GM19395 (cell line): ENCODE measurements around the gene HYDIN.

ENCODE experiments used
- ATAC-seq: cut with Tn5 transposase; IDR thresholded peaks from one replicate; pipeline ENCODE4 v1.9.1; 2021; ENCODE audit warnings: mild to moderate bottlenecking, moderate library complexity; ENCODE audit not compliant: unreplicated experiment

The HYDIN gene

DNA sequence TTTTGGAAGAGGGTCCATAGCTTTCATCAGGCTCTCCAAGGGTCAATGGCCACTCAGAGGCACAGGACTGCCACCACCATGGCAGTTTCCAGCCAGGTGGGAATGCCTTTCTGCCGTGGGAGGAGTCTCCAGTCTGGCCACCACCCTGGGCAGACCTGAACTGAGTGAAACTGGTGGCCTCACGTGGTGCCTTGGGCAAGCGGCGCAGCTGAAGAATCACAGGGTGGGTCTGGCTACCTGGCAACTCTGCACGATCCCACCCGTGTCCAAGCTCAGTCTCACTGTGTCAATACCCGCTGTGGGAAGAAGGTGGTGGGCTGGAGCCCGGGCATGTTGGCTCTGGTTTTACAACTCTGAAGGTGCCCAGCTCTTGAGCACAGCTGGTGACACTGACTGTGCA, 461.4 kb downstream of the HYDIN start:
- no peak for ATAC-seq

DNA sequence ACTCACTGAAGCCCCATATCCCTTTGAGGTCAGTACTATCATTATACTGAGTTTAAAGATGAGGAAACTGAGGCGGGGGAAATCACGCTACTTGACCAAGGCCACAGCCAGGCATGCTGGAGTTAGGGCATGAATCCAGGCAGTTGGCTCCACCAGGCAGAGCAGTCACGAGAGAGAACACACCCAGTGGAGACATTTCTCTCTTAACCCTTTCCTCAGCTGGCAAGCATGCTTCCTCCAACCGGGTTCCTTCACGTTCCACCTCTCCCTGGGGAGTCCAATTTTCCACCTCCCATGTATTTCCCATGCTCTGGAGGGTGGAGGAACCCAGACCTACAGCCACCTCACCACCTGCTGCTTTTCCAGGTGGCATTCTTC, 462.3 kb downstream of the HYDIN start:
- no peak for ATAC-seq

DNA sequence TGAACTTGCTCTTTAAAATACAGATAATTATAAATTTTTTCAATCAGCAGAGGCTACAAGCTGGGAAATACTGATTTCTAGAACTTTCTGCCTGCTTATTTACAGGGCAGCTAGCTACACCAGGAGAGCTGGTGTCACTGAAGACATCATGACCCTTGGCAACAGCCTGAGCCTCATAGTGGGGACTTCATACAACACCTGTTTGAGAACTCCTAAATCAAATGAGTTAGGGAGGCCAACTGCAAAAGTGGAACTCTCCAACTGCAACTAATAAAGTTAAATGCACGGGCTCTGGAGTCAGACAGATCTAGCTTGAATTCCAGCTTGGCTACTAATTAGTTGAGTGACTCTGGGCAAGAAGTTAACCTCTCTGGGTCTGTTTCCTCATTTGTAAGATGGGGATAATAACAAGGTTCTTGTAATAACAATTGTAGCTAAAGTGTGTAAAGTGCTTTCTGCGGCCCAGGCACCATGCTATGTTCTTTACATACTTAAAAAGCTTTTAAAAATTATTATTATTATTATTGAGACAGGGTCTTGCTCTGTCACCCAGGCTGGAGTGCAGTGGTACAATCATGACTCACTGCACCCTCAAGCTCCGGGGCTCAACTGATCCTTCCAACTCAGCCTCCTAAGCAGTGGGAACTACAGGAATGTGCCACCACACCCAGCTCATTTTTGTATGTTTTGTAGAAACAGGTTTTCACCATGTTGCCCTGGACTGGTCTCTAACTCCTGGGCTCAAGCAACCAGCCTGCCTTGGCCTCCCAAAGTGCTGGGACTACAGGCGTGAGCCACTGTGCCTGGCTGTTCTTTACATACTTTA, 462.9 kb downstream of the HYDIN start:
- no peak for ATAC-seq

DNA sequence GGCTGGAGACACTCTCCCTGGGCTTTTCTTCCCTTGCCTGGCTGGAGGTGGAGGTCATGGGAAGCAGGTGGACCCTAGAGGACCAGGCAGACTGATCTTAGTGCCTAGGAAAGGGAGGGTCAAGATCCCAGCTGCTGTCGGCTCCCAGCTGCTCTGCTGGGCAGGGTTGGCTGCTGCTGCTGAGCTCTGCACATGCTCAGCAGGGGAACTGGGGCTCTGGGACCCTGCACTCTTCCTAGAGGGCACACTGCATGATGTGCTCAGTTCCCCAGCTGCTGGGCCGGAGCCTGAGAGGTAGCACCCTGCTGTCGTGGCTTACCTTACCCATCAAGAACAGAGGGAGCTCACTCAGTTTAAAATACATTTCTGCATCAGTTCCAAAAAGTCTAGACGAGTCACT, 463.9 kb downstream of the HYDIN start:
- ATAC-seq: no peak

DNA sequence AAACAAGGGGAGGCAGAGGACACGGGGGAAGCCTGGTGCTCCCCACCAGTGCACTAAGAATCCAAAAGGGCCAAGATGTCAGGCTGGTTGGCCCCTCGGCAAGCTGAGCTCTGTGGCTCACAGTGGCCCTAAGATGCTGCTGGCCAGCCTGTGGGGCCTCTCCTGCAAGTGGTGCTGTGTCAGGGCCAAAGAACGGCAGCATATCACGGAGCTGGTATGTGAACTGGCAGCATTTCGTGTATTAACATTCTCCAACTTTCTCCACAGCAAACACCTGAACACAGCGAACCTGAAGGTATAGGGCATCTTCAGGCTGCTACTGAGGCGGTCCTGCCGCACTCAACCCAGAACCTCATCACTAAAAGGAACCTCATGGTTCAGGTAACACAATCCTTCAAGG, 464.3 kb downstream of the HYDIN start:
- ATAC-seq: no peak

DNA sequence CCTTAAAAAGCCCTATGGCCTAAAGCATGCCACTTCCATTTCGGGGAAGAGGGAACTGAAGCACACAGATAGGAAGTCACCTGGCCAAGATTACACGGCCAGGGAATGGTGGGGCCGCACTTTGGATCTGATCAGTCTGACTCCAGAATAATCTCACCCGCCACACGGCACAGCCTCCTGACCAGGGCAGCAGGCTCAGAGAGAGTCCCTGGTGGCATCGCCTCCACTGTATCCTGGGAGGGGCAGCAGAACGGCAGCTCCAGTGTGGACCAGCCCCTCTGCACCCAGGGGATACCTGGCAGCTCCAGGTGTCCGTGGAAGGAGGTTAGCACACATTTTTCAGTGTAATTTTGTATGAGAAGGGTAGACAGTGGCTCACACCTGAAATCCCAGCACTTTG, 465.0 kb downstream of the HYDIN start:
- no peak for ATAC-seq

DNA sequence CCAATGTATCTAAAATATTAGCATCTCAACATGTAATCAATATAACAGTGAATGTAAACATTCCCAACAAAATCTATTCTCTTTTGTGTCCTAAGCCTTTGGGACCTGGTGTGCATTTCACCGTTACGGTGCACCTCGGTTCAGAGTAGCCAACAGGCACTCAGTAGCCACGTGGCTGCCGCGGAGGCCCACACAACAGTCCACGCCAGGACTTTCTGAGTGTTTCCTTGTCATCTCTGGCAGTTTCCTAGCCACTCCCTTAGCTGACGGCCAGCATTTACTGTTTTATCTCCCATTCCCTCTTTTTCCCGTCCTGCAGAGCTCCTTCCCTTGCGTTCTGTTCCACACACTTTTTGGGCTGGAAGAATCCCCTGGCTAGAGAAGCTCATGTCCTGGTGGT, 465.9 kb downstream of the HYDIN start:
- ATAC-seq: no peak

DNA sequence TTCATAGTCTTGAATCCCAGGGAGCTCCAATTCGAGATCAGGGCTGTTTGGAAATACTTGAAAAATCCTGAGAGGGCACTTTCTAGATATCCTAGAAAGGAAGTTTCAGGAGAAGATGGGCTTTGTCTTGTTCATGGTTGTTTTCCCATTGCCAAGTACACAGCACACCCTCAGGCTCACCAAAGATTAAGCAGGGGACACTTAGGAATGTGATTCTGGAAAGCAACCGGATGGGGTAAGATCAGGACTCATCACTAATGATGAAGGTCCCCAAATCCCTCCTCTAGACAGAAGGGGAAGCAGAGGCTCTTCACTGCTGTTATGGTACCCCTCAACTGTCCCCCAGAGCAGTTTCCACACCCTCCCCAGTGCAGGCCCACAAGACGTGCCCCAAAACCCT, 470.3 kb downstream of the HYDIN start:
- no peak for ATAC-seq

DNA sequence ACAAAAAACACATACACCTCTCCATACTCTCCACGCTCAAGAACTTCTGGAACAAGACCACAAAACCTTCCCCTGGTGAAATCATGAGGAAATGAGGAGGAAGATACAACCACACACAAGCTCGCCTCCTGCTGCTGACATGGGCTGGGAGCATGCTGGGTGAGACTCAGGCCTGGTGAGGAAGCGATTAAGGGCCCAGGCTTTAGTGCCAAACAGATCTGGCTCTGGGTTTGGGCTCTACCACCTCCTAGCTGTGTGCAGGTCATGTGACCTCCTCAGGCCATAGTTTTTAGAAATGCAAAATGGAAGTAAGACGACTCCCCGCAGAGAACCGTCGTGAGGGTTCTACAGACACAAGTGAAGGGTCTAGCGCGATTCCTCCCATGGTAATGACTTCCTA, 470.9 kb downstream of the HYDIN start:
- no peak for ATAC-seq

DNA sequence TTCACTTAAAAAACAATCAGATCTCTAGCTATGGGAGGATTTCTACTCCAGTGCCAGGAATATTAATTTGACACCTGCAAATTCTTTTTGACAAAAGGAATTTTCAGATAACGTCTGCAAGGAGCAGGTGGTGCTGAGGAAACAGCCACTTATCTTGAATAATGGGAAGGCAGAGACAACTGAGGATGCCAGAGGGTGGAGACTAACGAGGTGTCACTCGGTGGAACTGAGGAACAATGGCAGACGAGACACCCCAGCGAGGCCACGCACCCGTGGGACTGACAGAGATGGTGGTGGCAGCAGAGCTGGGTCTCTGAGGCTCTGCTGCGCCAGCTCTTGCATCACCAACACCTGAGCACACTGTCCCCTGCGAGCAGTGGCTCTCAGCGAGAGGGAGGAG, 471.7 kb downstream of the HYDIN start:
- ATAC-seq: no peak
